OCI-LY1 (cell line): ENCODE results near the gene EPHB2.

Experiments used
- CTCF ChIP-seq: fragments of 200-600 bp; sonication (generic), shearing (Covaris generic); IDR thresholded peaks from 2 replicates; pipeline ENCODE4 v1.5.1; 2017; ENCODE audit warnings: mild to moderate bottlenecking, antibody characterized with exemption, low read length, moderate library complexity, mixed read lengths
- EZH2 ChIP-seq: fragments of 200-600 bp; sonication (generic), shearing (Covaris generic); IDR thresholded peaks from 2 replicates; pipeline ENCODE4 v1.8.0; 2017; ENCODE audit warnings: borderline replicate concordance, mixed run types, mild to moderate bottlenecking, antibody characterized with exemption, low read length, moderate library complexity, mixed read lengths

GRCh38 chr1:22932803-22933470 lies 222.3 kb downstream of the EPHB2 start:
- TF ChIP-seq CTCF = no peak
- TF ChIP-seq EZH2 = no peak
